ENCODE results near the gene ARFRP1.
A peak's percentile ranks its signal among the peaks of the same experiment; 100 is the strongest.

The ARFRP1 gene

GRCh38 chr20:63738687-63739129 is 30.9 kb upstream of the ARFRP1 start:
- H3K36me3 ChIP-seq (ENCODE audit: insufficient read depth, insufficient read length, low read length) = peaks cover 71% of the 10 kb centered on the region
- H3K9ac ChIP-seq (ENCODE audit: insufficient read length, low read depth) = peak overlapping the region; percentile 72
- TF ChIP-seq SUZ12 (IDR thresholded peaks at IDR 0.05; ENCODE audit: extremely low read depth, insufficient read depth, insufficient read length) (no peak), ZNF274 (IDR thresholded peaks at IDR 0.05; ENCODE audit: low read depth, low read length) (no peak), YY1 (IDR thresholded peaks at IDR 0.05; ENCODE audit: insufficient read depth, insufficient read length) (no peak)

GRCh38 chr20:63737945-63738686 is 30.3 kb upstream of the ARFRP1 start:
- no peak overlapping the region for H3K4me3 ChIP-seq (ENCODE audit: insufficient read length, low read depth)
- peaks cover 26% of the 10 kb centered on the region for H3K4me1 ChIP-seq (ENCODE audit: insufficient read depth, insufficient read length)
- no peaks in the 10 kb centered on the region for H3K27me3 ChIP-seq (ENCODE audit: insufficient read depth, insufficient read length)
- TF ChIP-seq ZNF274 (IDR thresholded peaks at IDR 0.05; ENCODE audit: low read depth, low read length) = no peak
- TF ChIP-seq YY1 (IDR thresholded peaks at IDR 0.05; ENCODE audit: insufficient read depth, insufficient read length) = no peak
- no peak for TF ChIP-seq SUZ12 (IDR thresholded peaks at IDR 0.05; ENCODE audit: extremely low read depth, insufficient read depth, insufficient read length)
- H3K9ac ChIP-seq (ENCODE audit: insufficient read length, low read depth) = peak overlapping the region; percentile 72
- no peaks in the 10 kb centered on the region for H3K9me3 ChIP-seq (ENCODE audit: insufficient read depth, low read length)
- DNase-seq (ENCODE audit: low read depth, low spot score) = no peak
- peaks cover 71% of the 10 kb centered on the region for H3K36me3 ChIP-seq (ENCODE audit: insufficient read depth, insufficient read length, low read length)

More at GRCh38 chr20:63738687-63739129, 30.9 kb upstream of the ARFRP1 start:
- Histone ChIP-seq H3K4me1 (ENCODE audit: insufficient read depth, insufficient read length) (peaks cover 31% of the 10 kb centered on the region), H3K9me3 (ENCODE audit: insufficient read depth, low read length) (no peaks in the 10 kb centered on the region), H3K4me3 (ENCODE audit: insufficient read length, low read depth) (no peak overlapping the region), H3K27me3 (ENCODE audit: insufficient read depth, insufficient read length) (no peaks in the 10 kb centered on the region)
- no peak for DNase-seq (ENCODE audit: low read depth, low spot score)

- peaks cover 70% of the 10 kb centered on the region for H3K36me3 ChIP-seq (ENCODE audit: insufficient read depth, insufficient read length, low read length)
- peaks cover 24% of the 10 kb centered on the region for H3K4me1 ChIP-seq (ENCODE audit: insufficient read depth, insufficient read length)
- TF ChIP-seq SUZ12 (IDR thresholded peaks at IDR 0.05; ENCODE audit: extremely low read depth, insufficient read depth, insufficient read length) (no peak), ZNF274 (IDR thresholded peaks at IDR 0.05; ENCODE audit: low read depth, low read length) (no peak), YY1 (IDR thresholded peaks at IDR 0.05; ENCODE audit: insufficient read depth, insufficient read length) (no peak)
- no peaks in the 10 kb centered on the region for H3K27me3 ChIP-seq (ENCODE audit: insufficient read depth, insufficient read length)
- no peak overlapping the region for H3K9ac ChIP-seq (ENCODE audit: insufficient read length, low read depth)
- H3K9me3 ChIP-seq (ENCODE audit: insufficient read depth, low read length) = no peaks in the 10 kb centered on the region
- H3K4me3 ChIP-seq (ENCODE audit: insufficient read length, low read depth) = no peak overlapping the region
- no peak for DNase-seq (ENCODE audit: low read depth, low spot score)
Observed at GRCh38 chr20:63737695-63737944, 29.8 kb upstream of the ARFRP1 start.

- H3K4me1 ChIP-seq (ENCODE audit: insufficient read depth, insufficient read length) = peaks cover 21% of the 10 kb centered on the region
- DNase-seq (ENCODE audit: low read depth, low spot score) = no peak
- TF ChIP-seq ZNF274 (IDR thresholded peaks at IDR 0.05; ENCODE audit: low read depth, low read length) (no peak), SUZ12 (IDR thresholded peaks at IDR 0.05; ENCODE audit: extremely low read depth, insufficient read depth, insufficient read length) (no peak), YY1 (IDR thresholded peaks at IDR 0.05; ENCODE audit: insufficient read depth, insufficient read length) (no peak)
- no peaks in the 10 kb centered on the region for H3K9me3 ChIP-seq (ENCODE audit: insufficient read depth, low read length)
- H3K9ac ChIP-seq (ENCODE audit: insufficient read length, low read depth) = no peak overlapping the region
- peaks cover 68% of the 10 kb centered on the region for H3K36me3 ChIP-seq (ENCODE audit: insufficient read depth, insufficient read length, low read length)
- H3K27me3 ChIP-seq (ENCODE audit: insufficient read depth, insufficient read length) = no peaks in the 10 kb centered on the region
- no peak overlapping the region for H3K4me3 ChIP-seq (ENCODE audit: insufficient read length, low read depth)
Observed at GRCh38 chr20:63736893-63737694, 29.3 kb upstream of the ARFRP1 start.

- H3K4me3 ChIP-seq (ENCODE audit: insufficient read length, low read depth) = no peak within 1 kb of the TSS
- H3K9ac ChIP-seq (ENCODE audit: insufficient read length, low read depth) = no peak within 1 kb of the TSS
- no peak for DNase-seq (ENCODE audit: low read depth, low spot score)
- peaks cover 12% of the 10 kb centered on the region for H3K4me1 ChIP-seq (ENCODE audit: insufficient read depth, insufficient read length)
- no peaks in the 10 kb centered on the region for H3K9me3 ChIP-seq (ENCODE audit: insufficient read depth, low read length)
- H3K36me3 ChIP-seq (ENCODE audit: insufficient read depth, insufficient read length, low read length) = peaks cover 66% of the 10 kb centered on the region
- TF ChIP-seq ZNF274 (IDR thresholded peaks at IDR 0.05; ENCODE audit: low read depth, low read length) (no peak), SUZ12 (IDR thresholded peaks at IDR 0.05; ENCODE audit: extremely low read depth, insufficient read depth, insufficient read length) (no peak), YY1 (IDR thresholded peaks at IDR 0.05; ENCODE audit: insufficient read depth, insufficient read length) (no peak)
- no peaks in the 10 kb centered on the region for H3K27me3 ChIP-seq (ENCODE audit: insufficient read depth, insufficient read length)
Observed at GRCh38 chr20:63735859-63736718, 28.3 kb upstream of the ARFRP1 start, which contains the start of gene LIME1. LIME1 (plus strand) TSS chr20:63736664; CDS start chr20:63737550, 886 bp downstream.

GRCh38 chr20:63734946-63735858 is 27.4 kb upstream of the ARFRP1 start:
- H3K36me3 ChIP-seq (ENCODE audit: insufficient read depth, insufficient read length, low read length) = peaks cover 70% of the 10 kb centered on the region
- H3K4me1 ChIP-seq (ENCODE audit: insufficient read depth, insufficient read length) = peaks cover 12% of the 10 kb centered on the region
- no peaks in the 10 kb centered on the region for H3K9me3 ChIP-seq (ENCODE audit: insufficient read depth, low read length)
- no peaks in the 10 kb centered on the region for H3K27me3 ChIP-seq (ENCODE audit: insufficient read depth, insufficient read length)
- TF ChIP-seq ZNF274 (IDR thresholded peaks at IDR 0.05; ENCODE audit: low read depth, low read length) (no peak), SUZ12 (IDR thresholded peaks at IDR 0.05; ENCODE audit: extremely low read depth, insufficient read depth, insufficient read length) (no peak), YY1 (IDR thresholded peaks at IDR 0.05; ENCODE audit: insufficient read depth, insufficient read length) (no peak)
- DNase-seq (ENCODE audit: low read depth, low spot score) = no peak
- no peak overlapping the region for H3K9ac ChIP-seq (ENCODE audit: insufficient read length, low read depth)
- no peak overlapping the region for H3K4me3 ChIP-seq (ENCODE audit: insufficient read length, low read depth)
